ENCODE results near the gene LONRF2.

Gene LONRF2

DNA sequence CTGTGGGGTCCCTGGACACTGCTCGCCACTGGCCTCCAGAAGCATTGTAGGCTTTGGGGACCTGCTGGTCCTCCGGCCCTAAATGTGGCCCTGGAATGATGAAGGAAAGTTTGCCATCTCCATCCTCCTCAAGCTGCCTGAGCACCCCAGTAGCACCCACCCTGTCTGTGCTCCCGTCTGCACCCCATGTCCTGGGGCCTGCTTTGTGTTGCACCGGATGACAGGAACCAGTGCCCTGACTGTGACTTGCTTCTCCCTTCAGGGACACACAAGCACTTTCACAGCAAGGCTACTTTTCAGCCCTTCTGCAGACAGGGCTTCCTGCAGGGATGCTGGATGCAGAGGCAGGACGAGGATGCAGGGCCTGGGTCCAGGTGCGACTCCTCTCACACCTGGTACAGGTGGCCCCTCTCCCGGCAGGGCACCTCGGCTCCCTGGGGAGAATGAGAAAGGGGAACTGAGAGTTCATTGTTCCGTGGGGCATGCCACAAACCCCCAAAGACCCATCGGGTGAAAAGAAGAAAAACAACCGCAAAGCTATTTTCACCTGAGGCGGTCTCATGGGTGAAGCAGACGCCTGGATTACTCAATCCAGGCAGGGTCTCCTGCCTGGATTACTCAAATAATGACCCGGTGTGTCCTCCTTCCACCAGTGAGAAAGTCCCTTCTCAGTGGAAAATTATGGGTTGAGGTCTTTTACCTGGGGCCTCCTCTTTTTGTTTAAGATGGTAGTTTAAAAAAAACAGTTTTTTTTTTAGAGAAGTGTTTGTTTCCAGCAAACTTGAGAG, 74.9 kb downstream of the LONRF2 start:
- TF ChIP-seq Cebpa-rat (IDR thresholded peaks at IDR 0.05): peak; percentile 99
- H4K20me1 ChIP-seq: no peaks in the 10 kb centered on the region
- H3K9me3 ChIP-seq: no peaks in the 10 kb centered on the region
- H3K4me3 ChIP-seq: no peak overlapping the region
- H3K4me1 ChIP-seq: peaks cover 57% of the 10 kb centered on the region
- no peaks in the 10 kb centered on the region for H3K36me3 ChIP-seq
- peak overlapping the region; percentile 66 for H3K27ac ChIP-seq
- peaks cover 8% of the 10 kb centered on the region; the same call in 1 of the 2 replicates for H3K27me3 ChIP-seq
- peak overlapping the region; percentile 83 for H3K4me2 ChIP-seq
- H3K9ac ChIP-seq: no peak overlapping the region

DNA sequence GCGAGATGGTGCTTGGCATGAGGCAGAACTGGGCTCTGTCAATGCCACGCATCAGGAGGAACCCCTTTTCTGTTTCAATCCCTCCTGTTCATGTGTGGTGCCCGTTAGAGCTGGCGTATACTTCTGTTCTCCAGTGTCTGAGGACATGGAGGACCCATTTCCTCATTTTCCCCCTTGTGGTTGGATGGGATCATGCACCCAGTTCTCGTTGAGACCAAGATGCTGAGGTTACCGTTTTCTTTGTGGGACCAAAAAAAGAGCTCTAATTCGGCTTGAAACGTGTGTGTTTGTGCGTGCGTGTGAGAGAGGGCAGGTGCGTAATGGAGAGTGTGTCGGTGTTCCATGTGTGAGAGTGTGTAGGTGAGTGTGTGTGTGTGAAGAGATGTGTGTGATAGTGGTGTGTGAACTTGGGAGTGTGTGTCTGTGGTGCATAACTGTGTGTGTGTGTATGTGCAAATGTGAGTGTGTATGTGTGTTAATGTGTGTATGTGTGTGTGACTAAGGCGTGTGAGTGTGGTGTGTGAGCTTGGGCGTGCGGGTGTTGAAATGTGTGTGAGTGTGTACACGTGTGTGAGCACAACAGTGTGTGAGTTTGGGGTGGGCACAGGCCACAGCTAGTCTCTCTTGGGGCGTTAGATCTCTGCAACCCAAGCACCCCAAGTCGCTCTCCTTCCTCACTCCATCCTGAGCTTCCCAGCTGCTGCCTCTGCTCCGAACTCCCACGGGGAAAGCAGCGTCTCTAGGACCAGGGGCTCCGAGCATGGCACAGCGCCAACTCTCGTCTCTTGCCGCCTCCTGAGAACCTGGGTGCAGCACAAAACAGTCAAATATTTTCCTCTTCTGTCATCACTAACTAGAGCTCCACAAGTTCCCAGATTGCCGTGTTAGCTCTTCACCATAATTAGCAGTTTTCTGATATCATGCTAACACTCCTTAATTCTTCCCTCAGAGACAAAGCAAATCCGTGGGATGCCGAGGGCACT, 75.8 kb downstream of the LONRF2 start:
- H3K27me3 ChIP-seq: peaks cover 8% of the 10 kb centered on the region; the same call in 1 of the 2 replicates
- H3K4me2 ChIP-seq: peak overlapping the region; percentile 83
- H3K36me3 ChIP-seq: no peaks in the 10 kb centered on the region

DNA sequence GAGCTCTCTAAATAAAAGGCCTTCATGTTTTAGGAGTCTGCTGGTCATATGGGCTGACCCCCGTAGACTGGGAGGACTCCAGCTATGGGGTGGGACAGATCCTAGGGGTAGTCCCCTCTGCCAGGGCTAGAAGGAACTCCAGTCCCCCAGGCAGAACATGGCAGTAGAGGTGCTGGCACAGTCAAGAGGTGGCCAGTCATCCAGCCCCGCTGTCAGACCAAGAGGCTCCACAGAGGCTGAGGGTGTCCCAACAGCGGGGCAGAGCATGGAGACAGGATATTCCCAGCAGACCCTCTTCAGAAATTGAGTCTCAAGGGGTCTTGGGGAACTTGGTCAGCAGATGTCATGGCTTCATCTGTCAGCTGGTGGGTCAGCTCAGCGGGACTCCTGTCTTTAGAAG, 76.6 kb downstream of the LONRF2 start:
- Histone ChIP-seq H3K4me2 (peak overlapping the region; percentile 83), H4K20me1 (no peaks in the 10 kb centered on the region), H3K27ac (no peak overlapping the region; the same call in 1 of the 2 replicates), H3K27me3 (peaks cover 8% of the 10 kb centered on the region; the same call in 1 of the 2 replicates), H3K36me3 (no peaks in the 10 kb centered on the region), H3K9ac (no peak overlapping the region), H3K9me3 (no peaks in the 10 kb centered on the region), H3K4me1 (peaks cover 61% of the 10 kb centered on the region), H3K4me3 (no peak overlapping the region)
- no peak for TF ChIP-seq Cebpa-rat (IDR thresholded peaks at IDR 0.05)

More for the DNA sequence above, 75.8 kb downstream of the LONRF2 start:
- Histone ChIP-seq H3K4me3 (no peak overlapping the region), H4K20me1 (no peaks in the 10 kb centered on the region), H3K9me3 (no peaks in the 10 kb centered on the region), H3K27ac (no peak overlapping the region; the same call in 1 of the 2 replicates), H3K9ac (no peak overlapping the region), H3K4me1 (peaks cover 61% of the 10 kb centered on the region)
- TF ChIP-seq Cebpa-rat (IDR thresholded peaks at IDR 0.05): no peak

DNA sequence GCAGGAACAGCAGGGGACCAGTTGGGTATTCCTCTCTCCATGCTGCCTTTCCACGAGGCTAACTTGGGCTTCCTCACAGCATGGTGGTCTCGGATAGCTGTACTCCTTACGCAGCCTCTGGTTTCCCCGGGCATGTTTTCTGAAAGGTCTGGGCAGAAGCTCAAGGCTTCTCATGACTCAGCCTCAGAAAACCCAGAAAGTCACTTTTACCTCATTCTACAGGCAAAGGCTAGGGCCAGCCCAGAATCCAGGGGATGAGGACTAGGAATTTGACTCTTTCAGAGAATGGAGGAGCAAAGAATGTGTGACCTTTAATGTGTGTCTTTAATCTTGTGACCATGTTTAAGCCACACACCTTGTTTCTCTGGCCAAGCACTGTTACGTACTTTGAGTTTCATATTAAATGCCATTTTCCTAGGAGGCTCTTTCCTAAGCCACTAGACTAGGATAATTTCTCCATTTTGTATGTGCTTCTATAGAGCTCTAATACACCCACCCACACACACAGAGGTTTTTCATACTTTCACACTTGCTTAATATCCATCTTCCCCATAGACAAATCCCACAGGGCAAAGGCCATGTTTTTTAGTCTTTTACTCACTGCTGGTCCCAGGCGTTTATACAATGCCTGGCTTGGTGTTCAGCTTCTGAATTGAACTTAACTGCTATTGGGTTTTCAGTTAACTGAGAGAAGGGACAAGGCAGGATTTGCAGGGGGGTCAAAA, 77.3 kb downstream of the LONRF2 start:
- Histone ChIP-seq H3K36me3 (no peaks in the 10 kb centered on the region), H4K20me1 (no peaks in the 10 kb centered on the region), H3K4me3 (no peak overlapping the region), H3K27ac (no peak overlapping the region; the same call in 1 of the 2 replicates), H3K27me3 (peaks cover 5% of the 10 kb centered on the region; the same call in 1 of the 2 replicates), H3K9ac (no peak overlapping the region), H3K9me3 (no peaks in the 10 kb centered on the region), H3K4me1 (peaks cover 61% of the 10 kb centered on the region), H3K4me2 (peak overlapping the region; percentile 83)
- no peak for TF ChIP-seq Cebpa-rat (IDR thresholded peaks at IDR 0.05)

DNA sequence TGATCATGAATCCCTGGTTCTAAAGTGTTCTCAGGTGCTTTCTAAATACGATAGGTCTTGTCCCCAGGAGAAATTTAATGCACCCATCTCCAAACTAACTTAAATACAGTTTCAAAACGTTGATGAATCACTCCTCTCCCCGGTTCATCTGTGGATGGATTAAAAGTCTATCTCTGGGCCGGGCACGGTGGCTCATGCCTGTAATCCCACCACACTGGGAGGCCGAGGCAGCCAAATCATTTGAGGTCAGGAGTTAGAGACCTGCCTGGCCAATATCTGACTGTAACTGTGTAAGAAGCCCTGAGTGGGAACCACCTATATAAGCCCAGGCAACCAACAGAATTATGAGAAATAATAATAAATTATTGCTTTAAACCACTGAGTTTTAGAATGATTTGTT, 78.7 kb downstream of the LONRF2 start:
- no peaks in the 10 kb centered on the region for H4K20me1 ChIP-seq
- H3K4me3 ChIP-seq: no peak overlapping the region
- no peak overlapping the region for H3K9ac ChIP-seq
- no peak overlapping the region for H3K27ac ChIP-seq
- H3K36me3 ChIP-seq: no peaks in the 10 kb centered on the region
- no peak for TF ChIP-seq Cebpa-rat (IDR thresholded peaks at IDR 0.05)
- no peaks in the 10 kb centered on the region for H3K9me3 ChIP-seq
- H3K4me2 ChIP-seq: no peak overlapping the region
- peaks cover 51% of the 10 kb centered on the region for H3K4me1 ChIP-seq
- no peaks in the 10 kb centered on the region for H3K27me3 ChIP-seq

DNA sequence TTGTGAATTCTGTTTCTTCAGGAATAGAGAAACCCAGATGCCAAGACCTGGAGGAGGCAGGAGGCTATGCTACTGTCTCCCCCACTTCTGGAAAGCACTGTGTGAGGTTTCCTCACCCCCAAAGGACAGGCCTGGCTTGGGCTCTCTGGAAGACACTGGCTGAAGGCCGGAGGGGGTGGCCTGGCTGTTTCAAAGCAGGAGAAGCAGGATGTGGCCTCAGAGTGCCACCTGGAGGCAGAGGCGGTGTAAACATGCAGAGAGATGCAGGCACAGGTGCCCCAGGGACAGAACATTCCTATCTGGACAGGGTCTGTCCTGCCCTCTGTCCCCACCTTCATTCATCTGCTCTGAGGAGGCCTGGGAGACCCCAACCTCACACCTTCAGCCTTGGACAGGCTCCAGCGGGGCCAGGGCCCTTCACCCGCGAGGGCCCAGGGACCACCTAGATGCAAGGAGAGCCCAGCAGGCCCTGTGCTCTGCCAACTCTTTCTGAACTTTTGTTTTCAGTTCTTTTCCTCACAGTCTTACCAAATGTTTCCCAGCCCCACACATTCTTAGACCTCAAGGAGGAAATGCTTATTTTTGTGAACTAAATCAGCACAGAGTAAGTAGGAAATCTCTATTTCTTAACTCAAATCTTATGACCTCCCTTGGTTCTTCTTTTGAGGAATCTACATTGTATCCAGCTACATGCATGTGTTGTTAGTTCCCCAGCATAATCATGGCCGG, 79.2 kb downstream of the LONRF2 start:
- Histone ChIP-seq H4K20me1 (no peaks in the 10 kb centered on the region), H3K36me3 (no peaks in the 10 kb centered on the region), H3K27ac (no peak overlapping the region; the same call in 1 of the 2 replicates), H3K4me3 (no peak overlapping the region), H3K4me1 (peaks cover 45% of the 10 kb centered on the region), H3K27me3 (no peaks in the 10 kb centered on the region), H3K9me3 (no peaks in the 10 kb centered on the region), H3K9ac (no peak overlapping the region), H3K4me2 (peak overlapping the region; percentile 34)
- no peak for TF ChIP-seq Cebpa-rat (IDR thresholded peaks at IDR 0.05)

DNA sequence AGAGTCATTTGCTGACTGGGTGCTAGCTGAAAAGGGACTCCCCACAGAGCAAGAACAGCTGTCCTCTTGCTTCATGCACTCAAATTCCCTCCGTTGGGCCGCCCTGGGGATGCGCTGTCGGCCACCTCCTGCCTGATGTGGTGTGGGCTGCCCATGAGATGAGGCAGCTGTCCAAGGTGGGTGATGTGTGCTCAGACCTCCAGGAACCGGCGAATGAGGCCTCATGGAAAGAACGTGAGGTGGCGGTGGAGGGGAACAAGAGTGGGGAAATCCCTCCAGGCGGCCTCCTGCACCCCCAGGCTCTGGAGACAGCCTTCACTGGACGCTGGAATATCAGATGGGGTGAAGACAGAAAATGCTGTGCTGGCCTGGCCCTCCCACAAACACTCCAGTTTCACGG, 79.8 kb downstream of the LONRF2 start:
- TF ChIP-seq Cebpa-rat (IDR thresholded peaks at IDR 0.05): no peak
- H3K27me3 ChIP-seq: no peaks in the 10 kb centered on the region
- H4K20me1 ChIP-seq: no peaks in the 10 kb centered on the region
- H3K9me3 ChIP-seq: no peaks in the 10 kb centered on the region
- peak overlapping the region; percentile 34 for H3K4me2 ChIP-seq
- no peak overlapping the region for H3K9ac ChIP-seq
- no peak overlapping the region; the same call in 1 of the 2 replicates for H3K27ac ChIP-seq
- H3K4me3 ChIP-seq: no peak overlapping the region
- peaks cover 39% of the 10 kb centered on the region for H3K4me1 ChIP-seq
- H3K36me3 ChIP-seq: no peaks in the 10 kb centered on the region

DNA sequence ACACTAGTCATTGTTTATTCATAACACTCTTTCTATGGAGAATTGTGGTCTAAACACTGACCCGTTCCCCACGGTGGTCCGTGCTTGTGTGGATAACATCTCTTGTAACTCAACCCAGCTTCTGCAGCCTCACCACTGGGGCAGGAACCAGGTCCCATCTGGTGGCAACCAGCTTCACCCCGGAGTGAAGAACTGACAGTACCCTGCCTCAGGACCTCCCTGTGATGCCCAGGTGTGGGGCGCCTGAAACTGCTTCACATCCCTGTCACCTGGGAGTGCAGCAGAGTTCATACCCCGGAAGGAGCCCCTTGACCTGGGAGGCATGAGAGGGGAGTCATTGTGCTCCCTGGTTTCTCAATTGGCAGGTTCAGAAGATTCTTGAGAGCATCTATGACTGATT, 81.1 kb downstream of the LONRF2 start:
- no peaks in the 10 kb centered on the region for H3K36me3 ChIP-seq
- no peak overlapping the region for H3K9ac ChIP-seq
- no peak for TF ChIP-seq Cebpa-rat (IDR thresholded peaks at IDR 0.05)
- H3K27me3 ChIP-seq: no peaks in the 10 kb centered on the region
- no peaks in the 10 kb centered on the region for H4K20me1 ChIP-seq
- H3K4me1 ChIP-seq: peaks cover 38% of the 10 kb centered on the region
- no peaks in the 10 kb centered on the region for H3K9me3 ChIP-seq
- H3K27ac ChIP-seq: no peak overlapping the region
- H3K4me3 ChIP-seq: no peak overlapping the region
- no peak overlapping the region for H3K4me2 ChIP-seq

DNA sequence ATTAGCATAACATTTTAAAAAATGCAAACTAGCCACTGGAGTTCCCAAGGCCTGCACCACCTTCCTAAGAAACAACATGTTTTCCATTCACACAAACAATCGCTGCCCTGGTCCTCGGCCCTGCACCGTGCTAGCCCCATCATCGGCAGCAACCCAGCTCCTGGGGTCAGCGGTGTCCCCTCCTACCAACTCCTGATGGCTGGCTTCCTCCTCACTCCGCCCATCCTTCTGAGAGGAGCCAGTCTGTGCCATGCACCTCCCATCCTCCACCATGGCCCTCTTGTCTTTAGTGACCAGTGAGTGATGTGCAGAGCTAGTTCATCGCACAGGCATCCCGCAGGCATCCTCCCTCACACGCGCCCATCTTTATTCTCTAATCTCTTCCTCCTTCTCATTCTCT, 81.9 kb downstream of the LONRF2 start:
- Histone ChIP-seq H3K9me3 (no peaks in the 10 kb centered on the region), H4K20me1 (no peaks in the 10 kb centered on the region), H3K4me2 (no peak overlapping the region), H3K27ac (no peak overlapping the region), H3K4me1 (peaks cover 38% of the 10 kb centered on the region), H3K27me3 (no peaks in the 10 kb centered on the region), H3K36me3 (no peaks in the 10 kb centered on the region), H3K9ac (no peak overlapping the region), H3K4me3 (no peak overlapping the region)
- TF ChIP-seq Cebpa-rat (IDR thresholded peaks at IDR 0.05): no peak
